ENCODE results near the gene EREG.

Gene EREG

DNA sequence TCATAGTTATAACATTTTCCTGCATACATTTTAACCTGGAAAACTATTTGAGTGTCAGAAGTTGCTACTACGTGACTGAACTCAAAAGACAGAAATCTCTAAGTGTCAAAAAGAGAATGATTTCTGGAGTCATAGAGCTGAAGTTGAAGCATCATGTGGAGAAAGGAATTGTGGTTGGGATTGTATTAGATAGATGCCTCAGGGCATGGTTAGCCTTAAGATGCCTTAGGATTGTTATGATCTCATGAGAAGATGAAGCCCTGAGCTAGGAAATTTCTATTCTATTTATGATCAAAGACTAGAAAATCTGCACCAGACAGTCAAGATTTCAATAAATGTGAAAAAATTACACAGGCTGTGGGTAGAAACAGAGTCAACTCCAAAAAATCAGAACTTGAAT is 36.4 kb upstream of the EREG start:
- CTCF ChIA-PET: no interaction called here
- POLR2A ChIA-PET (ENCODE audit: low non-redundant PET): no interaction called here

DNA sequence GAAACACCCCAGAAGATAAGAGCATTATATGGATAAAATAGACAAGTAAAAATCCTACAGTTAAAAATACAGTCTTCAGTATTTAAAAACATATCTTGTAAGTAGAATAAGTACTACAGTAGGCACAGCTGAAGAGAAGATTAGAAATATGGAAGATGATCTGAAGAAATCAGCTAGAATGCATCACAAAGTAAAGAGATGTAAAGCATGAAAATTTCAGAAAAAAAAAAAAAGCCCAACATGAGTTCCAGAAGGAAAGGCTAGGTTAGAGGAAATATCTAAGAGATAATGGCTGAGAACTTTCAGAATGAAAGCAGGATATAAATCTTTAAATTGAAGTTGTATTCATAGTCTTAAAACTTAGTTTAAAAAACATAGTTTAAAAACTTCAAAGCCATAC is 35.6 kb upstream of the EREG start:
- H3K27ac ChIP-seq: no peak overlapping the region
- POLR2A ChIA-PET (ENCODE audit: low non-redundant PET): no interaction called here
- no peak for DNase-seq (ENCODE audit: low spot score)
- CTCF ChIA-PET: interaction anchor here (1.4 kb wide), 1 partner anchor 8 kb away, joined by 5 read pairs; no protein-coding TSS in a partner anchor
- TF ChIP-seq, protein P1, sequence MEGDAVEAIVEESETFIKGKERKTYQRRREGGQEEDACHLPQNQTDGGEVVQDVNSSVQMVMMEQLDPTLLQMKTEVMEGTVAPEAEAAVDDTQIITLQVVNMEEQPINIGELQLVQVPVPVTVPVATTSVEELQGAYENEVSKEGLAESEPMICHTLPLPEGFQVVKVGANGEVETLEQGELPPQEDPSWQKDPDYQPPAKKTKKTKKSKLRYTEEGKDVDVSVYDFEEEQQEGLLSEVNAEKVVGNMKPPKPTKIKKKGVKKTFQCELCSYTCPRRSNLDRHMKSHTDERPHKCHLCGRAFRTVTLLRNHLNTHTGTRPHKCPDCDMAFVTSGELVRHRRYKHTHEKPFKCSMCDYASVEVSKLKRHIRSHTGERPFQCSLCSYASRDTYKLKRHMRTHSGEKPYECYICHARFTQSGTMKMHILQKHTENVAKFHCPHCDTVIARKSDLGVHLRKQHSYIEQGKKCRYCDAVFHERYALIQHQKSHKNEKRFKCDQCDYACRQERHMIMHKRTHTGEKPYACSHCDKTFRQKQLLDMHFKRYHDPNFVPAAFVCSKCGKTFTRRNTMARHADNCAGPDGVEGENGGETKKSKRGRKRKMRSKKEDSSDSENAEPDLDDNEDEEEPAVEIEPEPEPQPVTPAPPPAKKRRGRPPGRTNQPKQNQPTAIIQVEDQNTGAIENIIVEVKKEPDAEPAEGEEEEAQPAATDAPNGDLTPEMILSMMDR (conservative IDR thresholded peaks at IDR 0.05; ENCODE audit: low read depth): no peak

More for the DNA sequence above, 36.4 kb upstream of the EREG start:
- DNase-seq (ENCODE audit: low spot score): no peak
- H3K27ac ChIP-seq: no peak overlapping the region
- TF ChIP-seq, protein P1 (conservative IDR thresholded peaks at IDR 0.05; ENCODE audit: low read depth): no peak

DNA sequence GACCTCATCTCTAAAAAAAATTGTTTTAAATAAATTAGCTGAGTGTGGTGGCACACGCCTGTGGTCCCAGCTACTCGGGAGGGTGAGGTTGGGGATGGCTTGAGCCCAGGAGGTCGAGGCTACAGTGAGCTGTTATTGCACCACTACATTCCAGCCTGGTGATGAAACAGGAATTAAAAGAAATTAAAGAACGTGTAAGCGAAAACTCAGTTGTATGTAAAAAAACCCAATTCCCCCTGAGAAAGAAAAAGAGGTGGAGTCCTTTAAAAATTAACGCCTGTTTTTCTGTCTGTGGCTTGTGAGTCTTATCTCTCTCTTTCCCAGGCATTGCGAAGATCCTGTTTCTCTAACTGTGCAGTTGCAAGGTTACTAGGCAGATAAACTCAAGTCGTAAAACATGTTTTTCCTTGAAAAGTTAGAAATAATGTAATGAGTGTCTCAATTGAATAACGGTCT is 34.6 kb upstream of the EREG start:
- ChIA-PET CTCF (interaction anchor here (0.7 to 1.4 kb wide), 2 partner anchors 9 to 463 kb away, joined by 3 to 5 read pairs; no protein-coding TSS in a partner anchor), POLR2A (ENCODE audit: low non-redundant PET) (no interaction called here)
- TF ChIP-seq, protein P1 (conservative IDR thresholded peaks at IDR 0.05; ENCODE audit: low read depth): no peak
- no peak overlapping the region for H3K27ac ChIP-seq
- DNase-seq (ENCODE audit: low spot score): no peak

DNA sequence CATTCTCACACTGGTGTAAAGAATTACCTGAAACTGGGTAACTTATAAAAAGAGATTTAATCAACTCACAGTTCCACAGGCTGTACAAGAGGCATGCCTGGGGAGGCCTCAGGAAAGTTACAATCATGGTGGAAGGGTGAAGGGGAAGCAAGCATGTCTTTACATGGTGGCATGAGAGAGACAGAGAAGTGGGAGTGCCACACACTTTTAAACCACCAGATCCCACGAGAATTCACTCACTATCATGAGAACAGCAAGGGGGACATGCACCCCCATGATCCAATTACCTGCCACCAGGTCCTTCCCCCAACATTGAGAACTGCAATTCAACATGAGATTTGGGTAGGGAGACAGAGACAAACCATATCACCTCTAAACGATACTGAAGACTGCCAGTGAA is 33.7 kb upstream of the EREG start:
- H3K27ac ChIP-seq: no peak overlapping the region
- ChIA-PET CTCF (interaction anchor here (0.5 kb wide), 1 partner anchor 115 kb away, joined by 4 read pairs; no protein-coding TSS in a partner anchor), POLR2A (ENCODE audit: low non-redundant PET) (no interaction called here)
- TF ChIP-seq, protein P1 (conservative IDR thresholded peaks at IDR 0.05; ENCODE audit: low read depth): no peak
- DNase-seq (ENCODE audit: low spot score): no peak

DNA sequence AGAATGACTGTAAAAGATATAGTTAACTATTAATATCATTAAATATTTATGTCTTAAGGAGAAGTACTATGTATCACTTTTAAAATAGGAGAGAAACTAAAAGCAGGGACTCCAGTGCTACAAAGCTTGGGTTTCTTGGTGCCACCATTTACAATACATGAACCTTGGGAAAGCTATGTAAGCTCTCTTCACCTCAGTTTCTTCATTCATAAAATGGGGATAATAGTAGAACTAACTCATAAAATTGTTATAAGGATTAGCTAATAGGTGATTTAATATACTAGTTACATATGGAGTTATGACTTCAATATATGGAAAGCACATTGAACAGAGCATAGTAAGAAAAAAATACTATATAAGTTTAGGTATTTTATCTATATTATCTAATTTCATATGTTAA is 33.0 kb upstream of the EREG start:
- no peak for DNase-seq (ENCODE audit: low spot score)
- H3K27ac ChIP-seq: no peak overlapping the region
- CTCF ChIA-PET: interaction anchor here (0.5 kb wide), 1 partner anchor 115 kb away, joined by 4 read pairs; no protein-coding TSS in a partner anchor
- POLR2A ChIA-PET (ENCODE audit: low non-redundant PET): no interaction called here
- TF ChIP-seq, protein P1 (conservative IDR thresholded peaks at IDR 0.05; ENCODE audit: low read depth): no peak

DNA sequence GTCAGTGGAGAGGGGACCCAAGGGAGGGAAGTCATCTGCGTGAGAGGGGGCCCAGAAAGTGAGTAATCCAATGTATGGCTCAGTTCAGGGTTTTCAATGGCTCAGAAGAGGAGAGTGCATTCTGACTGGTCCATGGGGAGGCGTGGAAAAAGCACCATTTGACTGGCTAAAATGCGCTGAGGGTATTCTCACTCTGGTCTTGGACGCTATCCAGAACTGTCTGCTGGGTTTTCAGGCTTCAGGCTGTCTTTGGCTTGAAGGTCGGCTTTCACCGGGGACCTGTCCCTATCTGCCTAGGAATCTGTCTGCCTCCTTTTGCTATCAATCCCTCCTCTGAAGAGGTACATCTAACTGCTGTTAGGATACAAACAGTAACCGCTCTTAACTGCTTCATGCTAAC is 30.3 kb upstream of the EREG start:
- TF ChIP-seq, protein P1 (conservative IDR thresholded peaks at IDR 0.05; ENCODE audit: low read depth): no peak
- DNase-seq (ENCODE audit: low spot score): no peak
- POLR2A ChIA-PET (ENCODE audit: low non-redundant PET): no interaction called here
- H3K27ac ChIP-seq: no peak overlapping the region
- CTCF ChIA-PET: interaction anchor here (0.8 kb wide), 1 partner anchor 14 kb away, joined by 3 read pairs; no protein-coding TSS in a partner anchor
